Esophagus muscularis mucosa (tissue), 4 donors: ENCODE measurements around the gene PPP1R14C. TPM values are rescaled to one million over a fixed set of nuclear protein-coding genes. Genes with fewer than 3 reads are reported as not detected.

Source experiments
- DNase-seq: peaks from one replicate; pipeline ENCODE4 v3.0.0-alpha.2; 2017; ENCODE audit errors: extremely low spot score
- H3K27ac ChIP-seq, 4 donors: fragments of 200-600 bp; sonication (generic); replicated peaks in 1 of 4; 1 replicate in 3 of 4; 2 replicates in 1 of 4; pipeline ENCODE4 v1.5.1; 2016 to 2019; ENCODE audit warnings: mild to moderate bottlenecking in 1 of 4
- H3K27me3 ChIP-seq, 4 donors: fragments of 200-600 bp; sonication (generic); one replicate each; pipeline versions ENCODE4 v1.5.1 to v1.6.0; 2016 to 2019
- H3K36me3 ChIP-seq, 4 donors: fragments of 200-600 bp; sonication (generic); one replicate each; pipeline ENCODE4 v1.5.1; 2016 to 2019
- H3K4me1 ChIP-seq, 4 donors: fragments of 200-600 bp; sonication (generic); one replicate each; pipeline ENCODE4 v1.5.1; 2016 to 2019
- H3K4me3 ChIP-seq, 4 donors: fragments of 200-600 bp; sonication (generic); 1 replicate in 2 of 4; 2 replicates in 2 of 4; pipeline ENCODE4 v1.5.1; 2016 to 2019; ENCODE audit warnings: mild to moderate bottlenecking in 4 of 4, moderate library complexity in 1 of 4
- H3K9me3 ChIP-seq, 4 donors: fragments of 200-600 bp; sonication (generic); 1 replicate in 3 of 4; 2 replicates in 1 of 4; pipeline ENCODE4 v1.5.1; 2016 to 2019
- CTCF ChIP-seq, 3 experiments: fragments of 200-600 bp in 2 of 3; fragments of 450-650 bp in 1 of 3; sonication (generic) in 2 of 3; IDR thresholded peaks; one replicate each; pipeline ENCODE4 v1.5.1; 2017 to 2019; ENCODE audit warnings: antibody characterized with exemption in 3 of 3, mild to moderate bottlenecking in 2 of 3, moderate library complexity in 1 of 3
- EP300 ChIP-seq: sonication (generic); formaldehyde crosslinking; IDR thresholded peaks from one replicate; pipeline ENCODE4 v1.6.1; 2017; ENCODE audit warnings: antibody characterized with exemption
- POLR2A ChIP-seq: fragments of 450-650 bp; IDR thresholded peaks from one replicate; pipeline ENCODE4 v1.6.1; 2017; ENCODE audit warnings: antibody characterized with exemption, moderate library complexity, mild to moderate bottlenecking, low read depth
- POLR2AphosphoS5 ChIP-seq, 2 donors: sonication (generic); formaldehyde crosslinking; IDR thresholded peaks; one replicate each; pipeline ENCODE4 v1.6.1; 2017; ENCODE audit warnings: antibody characterized with exemption in 2 of 2
- WGBS: methylation state at CpG from one replicate; pipeline ENCODE4 v1.1.5; 2018; 5-methylcytosine and 5-hydroxymethylcytosine counted together
- intact Hi-C: fragments of 100-400 bp; cut with DNase I; formaldehyde crosslinking; loops from one replicate; pipeline ENCODE4 v1.15.1; 2023
- total RNA-seq, 4 donors: library from RNA; depleted of rRNA; stranded (reverse); fragments of >200 nt; gene quantifications; one replicate each; pipeline versions ENCODE4 v1.1.0 to v1.2.1, GENCODE V29; 2016

Gene PPP1R14C
- total RNA-seq, 4 donors from 2014 or later = 0.26 to 0.40 TPM; not detected in 2

- no peak overlapping the region for H3K27ac ChIP-seq
- peaks cover 0 to 16% (median 0%) of the 10 kb centered on the region in 4 donors for H3K4me1 ChIP-seq
- no peaks in the 10 kb centered on the region for H3K36me3 ChIP-seq
- H3K9me3 ChIP-seq = no peaks in the 10 kb centered on the region
- TF ChIP-seq POLR2A (no peak), CTCF (IDR thresholded peaks at IDR 0.05) (no peak), POLR2AphosphoS5 (IDR thresholded peaks at IDR 0.05) (no peak), EP300 (no peak)
- 86% methylated on average over 3 of the region's 3 CpGs for WGBS
- DNase-seq = no peak
- peaks cover 0 to 12% (median 0%) of the 10 kb centered on the region in 4 donors for H3K27me3 ChIP-seq
- intact Hi-C loops = no loop called here
- no peak overlapping the region for H3K4me3 ChIP-seq
These were observed 110.6 kb downstream of the PPP1R14C start for GRCh38 chr6:150253489-150253888.

GRCh38 chr6:150254770-150255169 lies 111.9 kb downstream of the PPP1R14C start:
- H3K27ac ChIP-seq = no peak overlapping the region
- no peaks in the 10 kb centered on the region for H3K9me3 ChIP-seq
- no peak for DNase-seq
- intact Hi-C loops = no loop called here
- no peak overlapping the region for H3K4me3 ChIP-seq
- TF ChIP-seq POLR2A (no peak), EP300 (no peak), CTCF (IDR thresholded peaks at IDR 0.05) (no peak), POLR2AphosphoS5 (IDR thresholded peaks at IDR 0.05) (no peak)
- H3K4me1 ChIP-seq = peaks cover 0 to 16% (median 0%) of the 10 kb centered on the region in 4 donors
- H3K36me3 ChIP-seq = no peaks in the 10 kb centered on the region
- peaks cover 0 to 16% (median 0%) of the 10 kb centered on the region in 4 donors for H3K27me3 ChIP-seq
- WGBS = 66% methylated on average over 4 of the region's 4 CpGs

GRCh38 chr6:150255840-150256239 lies 113.0 kb downstream of the PPP1R14C start:
- Histone ChIP-seq H3K27ac (no peak overlapping the region), H3K36me3 (no peaks in the 10 kb centered on the region), H3K4me3 (no peak overlapping the region), H3K4me1 (peaks cover 0 to 14% (median 0%) of the 10 kb centered on the region in 4 donors), H3K9me3 (no peaks in the 10 kb centered on the region), H3K27me3 (peaks cover 0 to 16% (median 0%) of the 10 kb centered on the region in 4 donors)
- DNase-seq = no peak
- TF ChIP-seq POLR2AphosphoS5 (IDR thresholded peaks at IDR 0.05) = no peak
- TF ChIP-seq POLR2A = no peak
- no peak for TF ChIP-seq EP300
- TF ChIP-seq CTCF (IDR thresholded peaks at IDR 0.05) = no peak
- 81% methylated on average over 8 of the region's 9 CpGs for WGBS
- intact Hi-C loops = no loop called here

GRCh38 chr6:150256618-150257272 lies 113.9 kb downstream of the PPP1R14C start:
- Histone ChIP-seq H3K9me3 (no peaks in the 10 kb centered on the region), H3K4me1 (peaks cover 0 to 7% (median 0%) of the 10 kb centered on the region in 4 donors), H3K36me3 (no peaks in the 10 kb centered on the region), H3K27me3 (peaks cover 0 to 16% (median 0%) of the 10 kb centered on the region in 4 donors), H3K27ac (no peak overlapping the region), H3K4me3 (no peak overlapping the region)
- intact Hi-C loops = no loop called here
- no peak for DNase-seq
- WGBS = 63% methylated on average over 8 of the region's 8 CpGs
- TF ChIP-seq EP300 (no peak), CTCF (IDR thresholded peaks at IDR 0.05) (no peak), POLR2A (no peak), POLR2AphosphoS5 (IDR thresholded peaks at IDR 0.05) (no peak)

- Histone ChIP-seq H3K36me3 (no peaks in the 10 kb centered on the region), H3K4me3 (no peak overlapping the region), H3K9me3 (no peaks in the 10 kb centered on the region), H3K27me3 (peaks cover 0 to 16% (median 0%) of the 10 kb centered on the region in 4 donors), H3K4me1 (peaks cover 0 to under 1% (median 0%) of the 10 kb centered on the region in 4 donors), H3K27ac (no peak overlapping the region)
- no peak for DNase-seq
- intact Hi-C loops = no loop called here
- 95% methylated on average over 5 of the region's 5 CpGs for WGBS
- TF ChIP-seq EP300 (no peak), CTCF (IDR thresholded peaks at IDR 0.05) (no peak)
These were observed 115.5 kb downstream of the PPP1R14C start for GRCh38 chr6:150258381-150258780.
